Measurements from ENCODE around the gene EFTUD2. TPM values are rescaled to one million over a fixed set of nuclear protein-coding genes. Genes with fewer than 3 reads are reported as not detected.

Gene EFTUD2
- total and polyA plus RNA-seq, 2 donors (not counting 1 experiment from before 2014, with no cell fraction given), result 43.2 to 133 TPM

DNA sequence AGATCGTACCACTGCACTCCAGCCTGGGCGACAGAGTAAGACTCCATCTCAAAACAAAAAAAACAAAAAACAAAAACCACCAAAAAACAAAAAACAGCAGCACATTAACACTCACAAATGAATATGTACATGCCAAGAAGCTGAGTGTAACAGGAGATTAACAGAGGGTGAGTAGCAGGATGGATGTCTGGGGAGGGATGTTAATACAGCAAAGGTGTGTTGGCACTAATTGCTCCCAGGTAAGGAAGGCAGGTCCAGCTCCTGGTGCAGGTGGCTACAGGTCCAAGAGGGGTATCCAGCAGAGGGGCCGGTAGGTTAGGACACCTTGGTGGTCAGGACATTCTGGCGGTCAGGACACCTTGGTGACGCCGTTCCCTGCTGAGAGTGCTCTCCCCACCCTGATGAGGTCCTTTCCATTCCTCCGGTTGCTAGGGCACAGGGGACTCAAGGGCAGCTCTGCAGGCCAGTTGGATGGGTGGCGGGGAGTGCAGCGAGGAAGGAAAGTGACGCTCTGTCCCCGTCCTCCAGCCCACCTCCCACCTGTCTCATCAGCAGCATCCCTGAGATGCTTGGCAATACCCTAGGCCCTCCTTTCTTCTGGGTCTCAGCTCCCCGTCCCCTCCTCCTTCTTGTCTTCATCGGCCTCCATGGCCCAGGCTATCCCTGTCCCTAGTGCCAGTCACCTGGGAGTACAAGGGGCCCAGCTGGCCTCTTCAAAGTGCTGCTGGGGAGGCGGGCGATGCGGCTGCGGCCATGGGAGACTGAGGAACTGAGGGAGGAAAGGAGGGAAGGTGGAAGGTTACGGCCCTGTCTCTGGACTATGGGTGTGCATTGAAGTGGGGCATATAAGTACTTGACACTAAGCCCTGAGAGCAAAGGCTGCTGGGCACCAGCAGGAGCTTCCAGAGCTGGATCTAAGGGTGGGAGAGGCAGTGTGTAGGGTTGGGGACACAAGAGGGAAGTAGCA is 26.8 kb upstream of the EFTUD2 start:
- CTCF ChIA-PET, result interaction anchor here (3.3 kb wide), 1 partner anchor 96 kb away, joined by 12 read pairs; no protein-coding TSS in a partner anchor
- Histone ChIP-seq H3K27me3 (replicated peaks in 1 of 4; ENCODE audit: control extremely low read depth in 1 of 4, control insufficient read depth in 3 of 4, insufficient read depth in 4 of 4, low read length in 3 of 4) (peaks cover 0 to 12% (median 2%) of the 10 kb centered on the region in 4 experiments), H3K4me1 (ENCODE audit: control insufficient read depth in 2 of 2, insufficient read depth in 2 of 2, low read length in 2 of 2) (peaks cover 1% of the 10 kb centered on the region in 2 donors), H3K79me2 (ENCODE audit: control insufficient read depth, insufficient read depth, low read length) (no peaks in the 10 kb centered on the region), H3K27ac (ENCODE audit: low read length in 2 of 2) (no peak overlapping the region), H4K20me1 (ENCODE audit: control insufficient read depth, insufficient read depth, low read length, poor library complexity, severe bottlenecking) (no peaks in the 10 kb centered on the region), H3K4me2 (replicated peaks; ENCODE audit: low read depth, low read length, poor library complexity, severe bottlenecking) (no peak overlapping the region), H2AFZ (ENCODE audit: insufficient read depth, low read depth, low read length, poor library complexity, severe bottlenecking) (no peak overlapping the region), H3K36me3 (replicated peaks in 1 of 2; ENCODE audit: control extremely low read depth in 1 of 2, control insufficient read depth in 1 of 2, extremely low read depth in 1 of 2, insufficient read depth in 2 of 2, low read length in 1 of 2) (no peaks in the 10 kb centered on the region), H3K9me3 (ENCODE audit: control extremely low read depth in 1 of 3, control insufficient read depth in 2 of 3, insufficient read depth in 1 of 3, low read length in 2 of 3) (no peaks in the 10 kb centered on the region), H3K4me3 (ENCODE audit: control extremely low read depth in 1 of 5, extremely low read depth in 1 of 5, insufficient read depth in 1 of 5, low read depth in 2 of 5, low read length in 4 of 5) (no peak overlapping the region), H3K9ac (ENCODE audit: low read length) (no peak overlapping the region)
- intact Hi-C loops (cut with micrococcal nuclease), result no loop called here
- Mint-ChIP-seq H3K4me1 (no peaks in the 10 kb centered on the region), H3K9me3 (ENCODE audit: insufficient read depth) (no peaks in the 10 kb centered on the region), H3K4me3 (no peak overlapping the region), H3K27ac (no peak overlapping the region), H3K27me3 (peaks cover 4% of the 10 kb centered on the region)
- 99% methylated on average over 15 of the region's 18 CpGs for WGBS (ENCODE audit: insufficient coverage)
- no peak for TF ChIP-seq EZH2 (IDR thresholded peaks at IDR 0.05; ENCODE audit: borderline replicate concordance, insufficient read depth, low read depth, low read length, poor library complexity, severe bottlenecking)
- TF ChIP-seq, protein P1, sequence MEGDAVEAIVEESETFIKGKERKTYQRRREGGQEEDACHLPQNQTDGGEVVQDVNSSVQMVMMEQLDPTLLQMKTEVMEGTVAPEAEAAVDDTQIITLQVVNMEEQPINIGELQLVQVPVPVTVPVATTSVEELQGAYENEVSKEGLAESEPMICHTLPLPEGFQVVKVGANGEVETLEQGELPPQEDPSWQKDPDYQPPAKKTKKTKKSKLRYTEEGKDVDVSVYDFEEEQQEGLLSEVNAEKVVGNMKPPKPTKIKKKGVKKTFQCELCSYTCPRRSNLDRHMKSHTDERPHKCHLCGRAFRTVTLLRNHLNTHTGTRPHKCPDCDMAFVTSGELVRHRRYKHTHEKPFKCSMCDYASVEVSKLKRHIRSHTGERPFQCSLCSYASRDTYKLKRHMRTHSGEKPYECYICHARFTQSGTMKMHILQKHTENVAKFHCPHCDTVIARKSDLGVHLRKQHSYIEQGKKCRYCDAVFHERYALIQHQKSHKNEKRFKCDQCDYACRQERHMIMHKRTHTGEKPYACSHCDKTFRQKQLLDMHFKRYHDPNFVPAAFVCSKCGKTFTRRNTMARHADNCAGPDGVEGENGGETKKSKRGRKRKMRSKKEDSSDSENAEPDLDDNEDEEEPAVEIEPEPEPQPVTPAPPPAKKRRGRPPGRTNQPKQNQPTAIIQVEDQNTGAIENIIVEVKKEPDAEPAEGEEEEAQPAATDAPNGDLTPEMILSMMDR (IDR thresholded peaks at IDR 0.05), result no peak
- POLR2A ChIA-PET, result no interaction called here
- DNase-seq, result no peak
- no peak for ATAC-seq (ENCODE audit: low read depth)

DNA sequence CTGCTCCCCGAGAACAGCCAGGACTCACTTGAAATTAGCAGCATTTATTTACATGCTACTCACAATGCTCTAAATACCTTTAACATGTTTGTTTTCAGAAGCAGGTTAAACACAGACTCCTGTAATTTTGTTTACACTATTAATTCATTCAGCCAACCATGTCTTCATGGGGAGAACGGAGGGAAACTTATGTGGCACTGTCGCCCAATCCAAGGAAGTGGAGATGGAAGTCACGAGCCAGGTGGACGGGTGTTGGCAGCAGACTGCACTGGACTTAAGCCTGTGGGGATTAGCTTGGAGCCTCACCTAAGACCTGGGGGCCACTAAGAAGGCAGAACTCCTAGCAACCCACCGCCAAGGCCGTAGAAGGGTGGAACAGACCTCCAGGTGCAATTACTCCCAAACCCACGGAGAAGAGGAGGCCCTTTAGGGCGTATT is 24.9 kb upstream of the EFTUD2 start:
- H3K4me3 ChIP-seq (ENCODE audit: control extremely low read depth in 1 of 5, extremely low read depth in 1 of 5, insufficient read depth in 1 of 5, low read depth in 2 of 5, low read length in 4 of 5), result no peak overlapping the region
- no peak overlapping the region for H3K27ac ChIP-seq (ENCODE audit: low read length in 2 of 2)
- ChIA-PET CTCF (interaction anchor here (3.3 kb wide), 1 partner anchor 97 kb away, joined by 12 read pairs; no protein-coding TSS in a partner anchor), POLR2A (no interaction called here)
- no peak for TF ChIP-seq EZH2 (IDR thresholded peaks at IDR 0.05; ENCODE audit: borderline replicate concordance, insufficient read depth, low read depth, low read length, poor library complexity, severe bottlenecking)
- TF ChIP-seq, protein P1 (IDR thresholded peaks at IDR 0.05), result no peak
- no peak overlapping the region for H3K9ac ChIP-seq (ENCODE audit: low read length)
- no peak for DNase-seq
- H2AFZ ChIP-seq (ENCODE audit: insufficient read depth, low read depth, low read length, poor library complexity, severe bottlenecking), result no peak overlapping the region
- Mint-ChIP-seq H3K4me1 (peaks cover 12% of the 10 kb centered on the region), H3K27ac (no peak overlapping the region), H3K9me3 (ENCODE audit: insufficient read depth) (no peaks in the 10 kb centered on the region), H3K27me3 (peaks cover 8% of the 10 kb centered on the region), H3K4me3 (no peak overlapping the region)
- H3K4me2 ChIP-seq (replicated peaks; ENCODE audit: low read depth, low read length, poor library complexity, severe bottlenecking), result no peak overlapping the region
- no peaks in the 10 kb centered on the region for H3K79me2 ChIP-seq (ENCODE audit: control insufficient read depth, insufficient read depth, low read length)
- H3K27me3 ChIP-seq (replicated peaks in 1 of 4; ENCODE audit: control extremely low read depth in 1 of 4, control insufficient read depth in 3 of 4, insufficient read depth in 4 of 4, low read length in 3 of 4), result peaks cover 0 to 24% (median 6%) of the 10 kb centered on the region in 4 experiments
- no peaks in the 10 kb centered on the region for H3K9me3 ChIP-seq (ENCODE audit: control extremely low read depth in 1 of 3, control insufficient read depth in 2 of 3, insufficient read depth in 1 of 3, low read length in 2 of 3)
- 94% methylated on average over 6 of the region's 9 CpGs for WGBS (ENCODE audit: insufficient coverage)
- H3K4me1 ChIP-seq (ENCODE audit: control insufficient read depth in 2 of 2, insufficient read depth in 2 of 2, low read length in 2 of 2), result peaks cover 10 to 13% of the 10 kb centered on the region in 2 donors
- H3K36me3 ChIP-seq (replicated peaks in 1 of 2; ENCODE audit: control extremely low read depth in 1 of 2, control insufficient read depth in 1 of 2, extremely low read depth in 1 of 2, insufficient read depth in 2 of 2, low read length in 1 of 2), result no peaks in the 10 kb centered on the region
- no peak for ATAC-seq (ENCODE audit: low read depth)
- intact Hi-C loops (cut with micrococcal nuclease), result no loop called here
- H4K20me1 ChIP-seq (ENCODE audit: control insufficient read depth, insufficient read depth, low read length, poor library complexity, severe bottlenecking), result no peaks in the 10 kb centered on the region

All from B cell (primary cell).